H9 (cell line): ENCODE results near the gene TEX38. TPM values are rescaled to one million over a fixed set of nuclear protein-coding genes. Genes with fewer than 3 reads are reported as not detected.

ENCODE experiments used
- DNase-seq: peaks from one replicate; pipeline ENCODE4 v3.0.0-alpha.2; 2017
- H2AFZ ChIP-seq: one replicate; pipeline ENCODE4 v1.6.1; 2013; ENCODE audit warnings: mild to moderate bottlenecking, low read length, control low read depth, moderate library complexity
- H2AK5ac ChIP-seq: 2 replicates; pipeline ENCODE4 v1.6.1; 2013; ENCODE audit warnings: low read length, control low read depth, mixed read lengths; ENCODE audit not compliant: insufficient read length
- H2BK120ac ChIP-seq: one replicate; pipeline ENCODE4 v1.6.1; 2013; ENCODE audit warnings: low read depth, mild to moderate bottlenecking, low read length, control low read depth, inconsistent platforms; ENCODE audit not compliant: poor library complexity, severe bottlenecking
- H2BK12ac ChIP-seq: 2 replicates; pipeline ENCODE4 v1.6.1; 2013; ENCODE audit warnings: low read length, control low read depth, mixed read lengths, low read depth; ENCODE audit not compliant: insufficient read length
- H2BK15ac ChIP-seq: 2 replicates; pipeline ENCODE4 v1.6.1; 2013; ENCODE audit warnings: low read depth, low read length, control low read depth
- H2BK20ac ChIP-seq: one replicate; pipeline ENCODE4 v1.6.1; 2013; ENCODE audit warnings: low read depth, mild to moderate bottlenecking, low read length, control low read depth, inconsistent platforms; ENCODE audit not compliant: poor library complexity, severe bottlenecking
- H2BK5ac ChIP-seq: 2 replicates; pipeline ENCODE4 v1.6.1; 2013; ENCODE audit warnings: low read length, control low read depth, mixed read lengths; ENCODE audit not compliant: insufficient read length
- H3K14ac ChIP-seq: 2 replicates; pipeline ENCODE4 v1.6.1; 2013; ENCODE audit warnings: low read length, control low read depth; ENCODE audit not compliant: insufficient read depth
- H3K18ac ChIP-seq: 2 replicates; pipeline ENCODE4 v1.6.1; 2013; ENCODE audit warnings: low read depth, mild to moderate bottlenecking, mixed read lengths, low read length, control low read depth; ENCODE audit not compliant: insufficient read length
- H3K23ac ChIP-seq: 2 replicates; pipeline ENCODE4 v1.6.1; 2013; ENCODE audit warnings: low read length, control low read depth, mixed read lengths, low read depth; ENCODE audit not compliant: insufficient read length
- H3K23me2 ChIP-seq: 2 replicates; pipeline ENCODE4 v1.6.1; 2013; ENCODE audit warnings: low read depth, mild to moderate bottlenecking, mixed read lengths, low read length, control low read depth; ENCODE audit not compliant: insufficient read length, poor library complexity, severe bottlenecking
- H3K27ac ChIP-seq: 2 replicates; pipeline ENCODE4 v1.5.1; 2013; ENCODE audit warnings: low read length, control low read depth, mixed read lengths, low read depth; ENCODE audit not compliant: insufficient read length
- H3K27me3 ChIP-seq: 2 replicates; pipeline ENCODE4 v1.6.1; 2013; ENCODE audit warnings: low read length, control low read depth, inconsistent platforms; ENCODE audit not compliant: insufficient read depth
- H3K4ac ChIP-seq: 2 replicates; pipeline ENCODE4 v1.6.1; 2013; ENCODE audit warnings: low read depth, mild to moderate bottlenecking, control low read depth, inconsistent platforms, low read length, moderate library complexity
- H3K4me1 ChIP-seq: 2 replicates; pipeline ENCODE4 v1.6.1; 2013; ENCODE audit warnings: low read length, control low read depth, inconsistent platforms; ENCODE audit not compliant: insufficient read depth
- H3K4me2 ChIP-seq: 2 replicates; pipeline ENCODE4 v1.6.1; 2013; ENCODE audit warnings: low read length, control low read depth, mixed read lengths; ENCODE audit not compliant: insufficient read length, insufficient read depth
- H3K56ac ChIP-seq: 2 replicates; pipeline ENCODE4 v1.6.1; 2013; ENCODE audit warnings: low read depth, mild to moderate bottlenecking, mixed read lengths, low read length, control low read depth; ENCODE audit not compliant: insufficient read length
- H3K79me1 ChIP-seq: 2 replicates; pipeline ENCODE4 v1.6.1; 2013; ENCODE audit warnings: low read depth, mild to moderate bottlenecking, moderate library complexity, low read length, control low read depth, inconsistent platforms; ENCODE audit not compliant: insufficient read depth, poor library complexity, severe bottlenecking
- H3K79me2 ChIP-seq: 2 replicates; pipeline ENCODE4 v1.6.1; 2013; ENCODE audit warnings: low read length, control low read depth, inconsistent platforms; ENCODE audit not compliant: insufficient read depth
- H3K9ac ChIP-seq: 2 replicates; pipeline ENCODE4 v1.6.1; 2013; ENCODE audit warnings: low read length, control low read depth, mixed read lengths; ENCODE audit not compliant: insufficient read length; ENCODE audit errors: extremely low read depth
- H3K9me3 ChIP-seq: one replicate; pipeline ENCODE4 v1.6.1; 2013; ENCODE audit warnings: low read depth, low read length, inconsistent platforms; ENCODE audit not compliant: control insufficient read depth
- H3T11ph ChIP-seq: one replicate; pipeline ENCODE4 v1.6.1; 2013; ENCODE audit warnings: mild to moderate bottlenecking, low read length, control low read depth, inconsistent platforms
- H4K20me1 ChIP-seq: one replicate; pipeline ENCODE4 v1.6.1; 2013; ENCODE audit not compliant: control insufficient read depth, insufficient read length, insufficient read depth
- H4K5ac ChIP-seq: 2 replicates; pipeline ENCODE4 v1.6.1; 2013; ENCODE audit warnings: low read depth, mild to moderate bottlenecking, mixed read lengths, low read length, control low read depth; ENCODE audit not compliant: insufficient read length
- H4K8ac ChIP-seq: replicated peaks from 2 replicates; pipeline ENCODE4 v1.6.1; 2013; ENCODE audit warnings: low read length, control low read depth, mixed read lengths, low read depth; ENCODE audit not compliant: insufficient read length
- H4K91ac ChIP-seq: 2 replicates; pipeline ENCODE4 v1.6.1; 2013; ENCODE audit warnings: low read depth, mild to moderate bottlenecking, moderate library complexity, mixed read lengths, low read length, control low read depth; ENCODE audit not compliant: insufficient read length
- H3K27ac Mint-ChIP-seq, 3 experiments: 2 replicates in 2 of 3; 3 replicates in 1 of 3; pipeline ENCODE4 v1.8.0; 2020 to 2021; ENCODE audit warnings: mixed read lengths in 3 of 3, mild to moderate bottlenecking in 1 of 3, moderate library complexity in 1 of 3
- H3K27me3 Mint-ChIP-seq: 2 replicates; pipeline ENCODE4 v1.8.0; 2021; ENCODE audit warnings: low read depth, mild to moderate bottlenecking, moderate library complexity, mixed read lengths
- H3K36me3 Mint-ChIP-seq, 3 experiments: 2 replicates in 2 of 3; 3 replicates in 1 of 3; pipeline ENCODE4 v1.8.0; 2020 to 2021; ENCODE audit warnings: low read depth in 3 of 3, mixed read lengths in 3 of 3; ENCODE audit not compliant: insufficient read depth in 1 of 3
- H3K4me1 Mint-ChIP-seq, 2 experiments: 2 replicates each; pipeline ENCODE4 v1.8.0; 2020; ENCODE audit warnings: mixed read lengths in 2 of 2
- H3K4me3 Mint-ChIP-seq, 2 experiments: 2 replicates in 1 of 2; 3 replicates in 1 of 2; pipeline ENCODE4 v1.8.0; 2020 to 2021; ENCODE audit warnings: mild to moderate bottlenecking in 2 of 2, mixed read lengths in 2 of 2, moderate library complexity in 1 of 2
- H3K9me3 Mint-ChIP-seq, 2 experiments: 2 replicates in 1 of 2; 3 replicates in 1 of 2; pipeline ENCODE4 v1.8.0; 2020; ENCODE audit warnings: mild to moderate bottlenecking in 2 of 2, mixed read lengths in 2 of 2, moderate library complexity in 1 of 2
- WGBS: extraction: QIAGEN DNeasy Blood & Tissue Kit; methylation state at CpG from one replicate; pipeline ENCODE4 v1.1.7; 2013; ENCODE audit warnings: missing lambda C conversion rate, low lambda C conversion rate, mixed read lengths; ENCODE audit not compliant: insufficient read length; ENCODE audit errors: extremely low coverage; 5-methylcytosine and 5-hydroxymethylcytosine counted together
- total RNA-seq: library from RNA; stranded (reverse); gene quantifications from 2 replicates; pipeline ENCODE4 v1.2.1, GENCODE V29; 2021
- TF ChIP-seq, protein P1 (sequence below): fragments of 200-600 bp; sonication (generic); conservative IDR thresholded peaks from 3 replicates; pipeline ENCODE4 v1.8.0; 2021; ENCODE audit warnings: antibody characterized with exemption, mild to moderate bottlenecking

Gene TEX38
- total RNA-seq, 1 experiment from 2014 or later, result not detected

DNA sequence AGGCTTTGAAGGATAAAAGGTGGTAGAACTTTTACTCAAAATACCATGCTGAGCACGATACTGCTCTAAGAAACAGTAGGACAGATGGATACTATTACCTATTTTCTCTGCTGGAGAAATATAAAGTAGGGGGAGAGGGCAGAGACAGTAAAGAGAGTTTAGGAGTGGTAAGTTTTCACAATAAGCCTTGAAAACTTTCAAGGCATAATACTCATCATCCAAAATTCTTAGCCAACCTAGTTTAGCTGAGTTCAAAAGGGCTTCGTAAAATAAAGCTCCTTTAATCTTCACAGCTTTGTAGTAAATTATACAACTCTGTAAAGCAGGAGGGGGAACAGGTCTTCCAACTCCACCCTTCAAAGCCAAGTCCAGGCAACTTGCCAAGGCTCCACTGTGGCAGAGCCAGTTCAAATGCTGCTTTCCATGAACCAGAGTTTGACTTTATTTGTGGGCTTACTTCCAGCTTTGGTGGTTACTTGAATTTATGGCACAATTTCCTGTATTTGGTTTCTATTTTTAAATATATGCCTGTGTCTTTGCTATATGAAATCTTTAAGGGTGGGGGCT is 15.5 kb downstream of the TEX38 start:
- no peak overlapping the region for H2AFZ ChIP-seq
- no peak overlapping the region for H2BK5ac ChIP-seq
- H4K91ac ChIP-seq, result no peak overlapping the region
- no peak overlapping the region for H3K4me2 ChIP-seq
- H3K56ac ChIP-seq, result no peak overlapping the region
- no peak overlapping the region for H4K5ac ChIP-seq
- no peak overlapping the region for H3T11ph ChIP-seq
- Mint-ChIP-seq H3K27ac (no peak overlapping the region), H3K9me3 (no peaks in the 10 kb centered on the region), H3K27me3 (no peaks in the 10 kb centered on the region), H3K4me1 (no peaks in the 10 kb centered on the region), H3K4me3 (no peak overlapping the region), H3K36me3 (peaks cover 10 to 89% (median 77%) of the 10 kb centered on the region in 3 experiments; a peak in 6 of 7 replicates)
- H2BK120ac ChIP-seq, result no peak overlapping the region
- no peaks in the 10 kb centered on the region for H3K23me2 ChIP-seq
- no peaks in the 10 kb centered on the region for H4K20me1 ChIP-seq
- no peaks in the 10 kb centered on the region for H3K9me3 ChIP-seq
- H2BK15ac ChIP-seq, result no peak overlapping the region
- H3K18ac ChIP-seq, result no peak overlapping the region
- H2AK5ac ChIP-seq, result no peak overlapping the region
- H3K4ac ChIP-seq, result no peak overlapping the region
- no peaks in the 10 kb centered on the region for H3K79me2 ChIP-seq
- no peak overlapping the region for H3K14ac ChIP-seq
- H3K27me3 ChIP-seq, result no peaks in the 10 kb centered on the region
- no peak overlapping the region for H2BK20ac ChIP-seq
- whole genome bisulfite sequencing, result no CpG with 5 or more reads among the region's 2 CpGs
- H3K23ac ChIP-seq, result no peak overlapping the region
- H3K79me1 ChIP-seq, result no peaks in the 10 kb centered on the region
- no peak overlapping the region for H3K27ac ChIP-seq
- no peak overlapping the region for H2BK12ac ChIP-seq
- TF ChIP-seq, protein P1, sequence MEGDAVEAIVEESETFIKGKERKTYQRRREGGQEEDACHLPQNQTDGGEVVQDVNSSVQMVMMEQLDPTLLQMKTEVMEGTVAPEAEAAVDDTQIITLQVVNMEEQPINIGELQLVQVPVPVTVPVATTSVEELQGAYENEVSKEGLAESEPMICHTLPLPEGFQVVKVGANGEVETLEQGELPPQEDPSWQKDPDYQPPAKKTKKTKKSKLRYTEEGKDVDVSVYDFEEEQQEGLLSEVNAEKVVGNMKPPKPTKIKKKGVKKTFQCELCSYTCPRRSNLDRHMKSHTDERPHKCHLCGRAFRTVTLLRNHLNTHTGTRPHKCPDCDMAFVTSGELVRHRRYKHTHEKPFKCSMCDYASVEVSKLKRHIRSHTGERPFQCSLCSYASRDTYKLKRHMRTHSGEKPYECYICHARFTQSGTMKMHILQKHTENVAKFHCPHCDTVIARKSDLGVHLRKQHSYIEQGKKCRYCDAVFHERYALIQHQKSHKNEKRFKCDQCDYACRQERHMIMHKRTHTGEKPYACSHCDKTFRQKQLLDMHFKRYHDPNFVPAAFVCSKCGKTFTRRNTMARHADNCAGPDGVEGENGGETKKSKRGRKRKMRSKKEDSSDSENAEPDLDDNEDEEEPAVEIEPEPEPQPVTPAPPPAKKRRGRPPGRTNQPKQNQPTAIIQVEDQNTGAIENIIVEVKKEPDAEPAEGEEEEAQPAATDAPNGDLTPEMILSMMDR, result no peak
- H4K8ac ChIP-seq, result no peak overlapping the region
- H3K9ac ChIP-seq, result no peak overlapping the region
- no peaks in the 10 kb centered on the region for H3K4me1 ChIP-seq
- DNase-seq, result no peak
